Vagina (tissue), 2 donors: ENCODE data around the gene DNMBP.

Source experiments
- CTCF ChIP-seq, 3 experiments: fragments of 450-650 bp in 2 of 3; fragments of 200-600 bp in 1 of 3; sonication (generic) in 1 of 3; IDR thresholded peaks; one replicate each; pipeline ENCODE4 v1.5.1; 2017 to 2019; ENCODE audit warnings: antibody characterized with exemption in 3 of 3, mild to moderate bottlenecking in 2 of 3, moderate library complexity in 2 of 3
- POLR2A ChIP-seq, 2 donors: fragments of 450-650 bp; IDR thresholded peaks; one replicate each; pipeline ENCODE4 v1.6.1; 2017; ENCODE audit warnings: antibody characterized with exemption in 2 of 2, mild to moderate bottlenecking in 2 of 2, moderate library complexity in 2 of 2

GRCh38 chr10:99964791-99965190 lies 45.0 kb downstream of the DNMBP start:
- TF ChIP-seq CTCF (IDR thresholded peaks at IDR 0.05) (no peak), POLR2A (IDR thresholded peaks at IDR 0.05) (no peak)
